Measurements from ENCODE around the gene MN1.

Gene MN1

DNA sequence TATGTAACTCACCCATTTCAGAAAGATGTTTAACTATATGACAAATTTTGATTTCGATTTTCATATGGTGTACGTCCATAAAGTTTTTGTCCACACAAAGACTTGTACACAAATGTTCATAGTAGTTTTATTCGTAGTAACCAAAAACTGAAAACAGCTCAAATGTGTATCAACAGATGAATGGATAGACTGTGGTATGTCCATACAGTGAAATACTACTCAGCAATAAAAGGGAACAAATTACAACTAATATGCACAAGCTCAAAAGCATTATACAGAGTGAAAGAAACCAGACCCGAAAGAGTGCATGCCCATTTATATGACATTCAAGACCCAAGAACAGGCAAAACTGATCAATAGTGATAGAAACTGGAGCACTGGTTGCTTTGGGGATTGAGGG lies 64.0 kb downstream of the MN1 start:
- H3K4me3 ChIP-seq: no peak overlapping the region
- H3K27ac ChIP-seq: no peak overlapping the region
- TF ChIP-seq, protein P1, sequence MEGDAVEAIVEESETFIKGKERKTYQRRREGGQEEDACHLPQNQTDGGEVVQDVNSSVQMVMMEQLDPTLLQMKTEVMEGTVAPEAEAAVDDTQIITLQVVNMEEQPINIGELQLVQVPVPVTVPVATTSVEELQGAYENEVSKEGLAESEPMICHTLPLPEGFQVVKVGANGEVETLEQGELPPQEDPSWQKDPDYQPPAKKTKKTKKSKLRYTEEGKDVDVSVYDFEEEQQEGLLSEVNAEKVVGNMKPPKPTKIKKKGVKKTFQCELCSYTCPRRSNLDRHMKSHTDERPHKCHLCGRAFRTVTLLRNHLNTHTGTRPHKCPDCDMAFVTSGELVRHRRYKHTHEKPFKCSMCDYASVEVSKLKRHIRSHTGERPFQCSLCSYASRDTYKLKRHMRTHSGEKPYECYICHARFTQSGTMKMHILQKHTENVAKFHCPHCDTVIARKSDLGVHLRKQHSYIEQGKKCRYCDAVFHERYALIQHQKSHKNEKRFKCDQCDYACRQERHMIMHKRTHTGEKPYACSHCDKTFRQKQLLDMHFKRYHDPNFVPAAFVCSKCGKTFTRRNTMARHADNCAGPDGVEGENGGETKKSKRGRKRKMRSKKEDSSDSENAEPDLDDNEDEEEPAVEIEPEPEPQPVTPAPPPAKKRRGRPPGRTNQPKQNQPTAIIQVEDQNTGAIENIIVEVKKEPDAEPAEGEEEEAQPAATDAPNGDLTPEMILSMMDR (IDR thresholded peaks at IDR 0.05): no peak
- DNase-seq (ENCODE audit: low spot score): no peak

DNA sequence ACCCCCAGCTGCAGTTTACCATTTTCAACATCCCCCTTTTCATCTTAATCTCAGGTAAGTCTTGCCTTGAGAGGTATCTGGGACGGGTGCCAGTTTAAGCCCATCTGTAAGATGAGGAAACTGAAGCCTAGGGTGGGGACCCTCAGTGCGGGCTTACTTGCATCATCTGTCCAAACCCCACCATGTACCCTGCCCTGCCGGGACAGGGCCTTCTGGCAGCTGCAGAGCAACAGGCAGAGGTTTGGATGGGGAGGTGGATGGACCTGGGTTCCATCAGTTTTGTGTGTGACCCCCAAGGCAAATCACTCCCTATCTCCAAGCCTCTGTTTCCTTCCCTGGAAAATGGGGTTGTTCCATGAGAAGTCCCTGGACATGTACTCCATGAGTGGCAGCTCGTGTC lies 67.5 kb downstream of the MN1 start:
- TF ChIP-seq, protein P1 (IDR thresholded peaks at IDR 0.05): no peak
- Histone ChIP-seq H3K27ac (no peak overlapping the region), H3K4me3 (no peak overlapping the region)
- no peak for DNase-seq (ENCODE audit: low spot score)

DNA sequence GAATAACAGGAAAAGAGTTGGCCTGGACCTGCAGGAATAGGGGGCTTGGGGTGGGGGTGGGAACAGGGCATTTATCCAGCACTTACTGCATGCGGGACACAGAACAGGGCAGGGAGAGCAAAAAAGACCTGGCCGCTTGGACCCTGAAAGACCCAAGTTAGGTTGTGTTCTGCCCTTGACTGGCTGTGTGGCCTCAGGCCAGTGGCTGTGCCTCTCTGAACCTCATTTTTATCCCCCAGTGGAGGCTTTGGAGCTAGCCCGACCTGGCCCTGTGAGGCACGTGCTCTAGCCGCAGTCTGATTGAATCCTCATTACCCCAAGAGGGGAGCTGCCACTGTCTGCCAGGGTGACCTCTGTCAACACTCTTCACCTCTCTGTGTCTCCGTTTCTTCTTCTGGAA lies 68.7 kb downstream of the MN1 start:
- TF ChIP-seq, protein P1 (IDR thresholded peaks at IDR 0.05): no peak
- H3K27ac ChIP-seq: no peak overlapping the region
- no peak overlapping the region for H3K4me3 ChIP-seq
- no peak for DNase-seq (ENCODE audit: low spot score)

DNA sequence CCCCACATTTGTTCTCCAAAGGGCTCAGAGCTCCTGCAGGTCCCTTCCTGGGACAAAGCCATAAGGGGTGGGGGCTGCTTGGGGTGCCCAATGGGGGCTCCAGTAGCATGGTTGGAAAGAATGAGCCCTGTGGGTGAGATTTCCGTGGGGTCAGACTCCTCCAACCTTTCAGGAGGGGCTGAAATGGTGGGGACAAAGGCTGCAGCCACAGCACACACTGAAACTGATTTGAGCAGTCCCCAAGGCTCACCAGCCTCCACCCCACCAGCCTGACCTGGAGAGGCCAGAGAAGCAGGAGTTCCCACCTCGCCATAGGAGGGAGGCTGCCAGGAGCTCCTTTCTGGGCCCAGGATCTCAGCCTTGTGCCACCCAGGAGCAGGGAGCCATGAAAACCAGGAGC lies 69.2 kb downstream of the MN1 start:
- TF ChIP-seq, protein P1 (IDR thresholded peaks at IDR 0.05): no peak
- H3K4me3 ChIP-seq: no peak overlapping the region
- no peak for DNase-seq (ENCODE audit: low spot score)
- H3K27ac ChIP-seq: no peak overlapping the region

DNA sequence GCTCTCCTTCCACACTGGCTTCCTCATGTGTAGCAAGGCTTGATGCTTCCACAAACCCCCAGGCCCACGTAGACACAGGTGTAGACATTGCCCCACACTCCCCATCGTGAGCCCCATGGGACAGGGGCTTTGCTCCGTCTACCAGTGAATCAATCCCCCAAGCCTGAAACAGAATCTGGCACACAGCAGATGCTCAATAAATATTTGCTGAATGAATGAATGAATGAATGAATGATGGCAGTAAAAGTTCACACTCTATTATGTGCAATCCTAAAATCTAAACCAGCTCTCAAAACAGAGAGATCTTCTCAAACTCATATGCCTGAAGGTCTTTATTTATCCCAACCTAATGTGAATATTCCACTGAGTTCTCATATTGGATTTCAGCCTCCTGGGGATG lies 69.9 kb downstream of the MN1 start:
- TF ChIP-seq, protein P1 (IDR thresholded peaks at IDR 0.05): no peak
- Histone ChIP-seq H3K4me3 (no peak overlapping the region), H3K27ac (no peak overlapping the region)
- no peak for DNase-seq (ENCODE audit: low spot score)

DNA sequence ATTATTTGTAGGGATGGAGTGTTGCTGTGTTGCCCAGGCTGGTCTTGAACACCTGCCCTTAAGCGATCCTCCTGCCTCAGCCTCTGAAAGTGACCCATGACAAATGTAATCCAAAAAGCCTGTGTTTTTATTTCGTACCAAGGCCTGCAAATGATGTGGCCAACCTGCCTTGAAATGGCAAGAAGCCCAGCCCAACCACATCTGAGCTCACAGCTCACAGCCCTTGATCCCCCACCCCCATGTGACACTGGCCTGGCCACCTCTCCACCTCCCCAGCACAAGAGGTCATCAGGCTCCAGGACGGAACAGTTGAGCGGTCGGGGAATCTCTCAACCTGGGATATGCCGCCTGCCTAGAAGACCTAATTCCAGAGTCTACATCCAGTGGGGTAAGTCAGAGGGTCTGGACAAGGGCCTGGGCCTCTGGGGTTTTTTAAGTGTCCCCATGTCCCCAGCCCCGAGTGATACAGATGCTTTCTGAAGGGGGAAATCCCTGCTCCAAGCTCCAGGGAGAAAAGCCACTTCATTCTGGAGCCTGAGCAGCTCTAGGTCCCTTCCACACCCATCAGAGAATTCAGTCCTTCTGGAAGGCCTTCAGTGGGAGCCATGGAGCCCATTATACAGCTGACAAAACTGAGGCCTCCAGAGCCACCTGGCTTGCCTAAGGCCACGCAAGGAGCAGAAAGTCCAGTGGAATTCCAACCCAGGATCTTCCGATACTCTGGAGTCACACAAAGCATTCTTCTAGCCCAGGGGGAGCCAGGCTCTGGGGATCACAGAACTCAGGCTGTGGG lies 70.7 kb downstream of the MN1 start:
- no peak overlapping the region for H3K4me3 ChIP-seq
- DNase-seq (ENCODE audit: low spot score): no peak
- H3K27ac ChIP-seq: no peak overlapping the region
- TF ChIP-seq, protein P1 (IDR thresholded peaks at IDR 0.05): no peak

DNA sequence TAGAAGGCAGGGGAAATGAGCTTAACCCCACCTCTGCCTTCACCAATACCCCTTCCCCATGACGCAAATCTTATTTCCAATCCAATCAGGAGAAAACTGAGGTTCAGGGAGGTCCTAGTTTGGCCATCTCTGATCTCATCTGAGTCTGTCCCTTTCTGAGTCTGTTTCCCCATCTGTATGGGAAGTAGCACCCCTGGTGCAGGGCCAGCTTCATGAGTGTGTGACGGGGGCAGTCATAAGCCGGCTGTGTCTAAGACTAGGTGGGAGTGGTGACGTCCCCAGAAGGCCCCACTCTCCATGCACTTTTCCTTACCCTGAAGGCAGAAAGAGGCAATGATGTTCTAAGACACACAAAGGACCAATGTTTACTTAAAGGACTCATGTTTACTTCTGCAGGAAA lies 72.3 kb downstream of the MN1 start:
- Histone ChIP-seq H3K4me3 (no peak overlapping the region), H3K27ac (no peak overlapping the region)
- TF ChIP-seq, protein P1 (IDR thresholded peaks at IDR 0.05): no peak
- no peak for DNase-seq (ENCODE audit: low spot score)

Data from coronary artery (tissue), 2 donors.